Pons (tissue), 1 donor: Measurements from ENCODE around the gene UBXN4.
"Not testable (repeated sequence)": the region's sequence is repeated elsewhere in the genome, so short reads cannot be mapped to it uniquely, and the experiment has no call there.

Source experiments
- DNase-seq: peaks from one replicate; pipeline ENCODE4 v3.0.0-alpha.2; 2016; ENCODE audit warnings: low spot score

UBXN4 gene

GRCh38 chr2:135803278-135803677 lies 61.6 kb downstream of the UBXN4 start:
- DNase-seq, result no peak

GRCh38 chr2:135807874-135808273 lies 66.2 kb downstream of the UBXN4 start:
- not testable (repeated sequence) for DNase-seq

- no peak for DNase-seq
Observed at GRCh38 chr2:135812907-135813511, 71.4 kb downstream of the UBXN4 start.

DNA sequence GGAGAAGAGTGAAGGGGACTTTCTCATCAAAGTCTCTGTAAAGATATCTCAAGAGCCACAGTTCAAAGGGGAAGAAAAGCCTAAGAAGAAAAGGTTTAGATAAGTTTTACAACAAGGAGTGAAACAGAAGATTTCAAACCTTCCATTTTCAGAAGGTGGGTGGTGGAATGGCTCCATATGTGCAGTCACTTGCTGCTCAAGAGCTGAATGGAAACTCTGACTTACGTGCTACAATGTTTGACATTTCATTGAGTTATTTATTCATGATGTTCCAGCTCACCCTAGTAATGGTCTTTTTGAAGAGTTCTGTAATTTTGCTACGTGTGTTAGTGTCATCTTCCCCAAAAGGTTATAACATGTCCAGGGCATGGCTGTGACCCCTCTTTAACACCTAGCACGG lies 73.6 kb downstream of the UBXN4 start:
- DNase-seq, result no peak

DNA sequence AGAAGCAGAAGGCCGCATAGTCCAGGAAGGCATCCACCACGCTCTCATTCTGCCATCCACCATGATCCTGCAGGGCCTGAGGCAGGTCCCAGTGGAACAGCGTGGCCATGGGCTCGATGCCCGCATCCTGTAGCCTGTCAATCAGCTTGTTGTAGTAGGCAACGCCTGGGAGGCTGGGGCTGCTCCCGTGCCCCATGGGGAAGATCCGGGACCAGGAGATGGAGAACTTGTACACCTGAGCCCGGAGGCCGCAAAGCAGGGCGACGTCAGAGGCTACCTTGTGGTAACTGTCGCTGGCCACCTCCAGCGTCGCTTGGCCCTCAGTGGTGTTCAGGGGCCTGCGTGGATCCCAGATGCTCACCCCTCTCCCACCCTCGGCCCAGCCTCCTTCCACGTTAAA lies 75.8 kb downstream of the UBXN4 start:
- no peak for DNase-seq

- DNase-seq, result no peak
Observed at GRCh38 chr2:135817951-135818350, 76.3 kb downstream of the UBXN4 start.

DNA sequence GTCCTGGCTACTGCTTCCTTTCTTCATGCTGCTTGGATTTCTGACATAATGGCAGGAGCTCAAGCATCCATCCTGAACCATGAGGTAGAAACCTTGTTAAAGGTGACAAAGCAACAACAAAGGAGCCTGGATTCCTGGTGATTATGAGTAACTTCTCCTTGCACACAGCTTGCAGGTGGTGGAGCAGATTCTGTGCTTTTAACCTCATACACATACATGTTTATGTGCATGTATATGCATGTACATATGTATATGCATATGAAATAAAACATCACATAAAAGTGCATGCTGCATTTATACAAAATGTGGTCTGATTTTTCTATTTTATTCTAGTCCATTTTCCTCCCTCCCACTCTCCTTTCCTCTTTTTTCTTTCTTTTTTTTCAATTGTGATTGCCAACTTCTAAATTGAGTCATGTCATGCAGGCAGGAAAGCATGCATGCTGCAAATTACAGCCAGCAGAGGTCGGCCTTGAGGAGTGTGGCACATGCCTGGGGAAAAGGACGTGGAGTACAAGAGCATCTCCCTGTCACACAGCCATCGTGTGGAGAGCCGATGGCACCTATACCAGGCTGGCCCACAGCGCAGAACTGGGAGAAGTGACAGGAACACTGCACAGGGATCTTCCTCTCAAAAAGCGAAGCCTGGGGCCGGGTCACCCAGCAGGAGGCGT lies 77.4 kb downstream of the UBXN4 start:
- no peak for DNase-seq

DNA sequence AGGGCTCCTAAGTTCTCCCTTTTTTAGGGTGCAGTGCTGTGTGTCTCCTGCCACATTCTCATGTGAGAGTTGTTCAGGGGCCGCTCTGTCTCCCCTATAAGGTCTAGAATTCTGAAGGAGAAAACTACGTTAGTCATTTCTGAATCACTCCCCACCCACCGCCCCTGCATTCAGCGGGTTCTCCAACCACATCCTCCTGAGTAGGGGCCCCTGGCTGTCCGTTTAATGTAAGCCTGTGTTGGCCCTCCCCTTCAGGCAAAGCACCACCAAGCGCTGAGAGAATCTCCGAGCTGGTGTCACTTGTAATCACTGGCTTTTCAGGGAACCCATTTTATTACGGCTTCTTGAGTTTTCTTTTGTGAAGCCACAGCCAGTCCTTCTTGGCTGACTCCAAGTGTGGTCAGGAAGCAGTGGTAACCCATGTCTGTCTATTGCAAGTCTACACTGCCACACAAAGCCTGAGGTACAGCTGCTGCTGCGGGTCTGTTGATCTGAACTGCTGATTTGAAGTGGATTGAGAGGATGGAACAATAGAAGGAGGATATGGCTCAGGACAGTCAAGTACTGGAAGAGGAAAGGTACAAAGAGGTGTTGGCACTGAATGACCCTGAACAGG lies 78.5 kb downstream of the UBXN4 start:
- no peak for DNase-seq

- no peak for DNase-seq
Observed at GRCh38 chr2:135821190-135821589, 79.5 kb downstream of the UBXN4 start.

DNA sequence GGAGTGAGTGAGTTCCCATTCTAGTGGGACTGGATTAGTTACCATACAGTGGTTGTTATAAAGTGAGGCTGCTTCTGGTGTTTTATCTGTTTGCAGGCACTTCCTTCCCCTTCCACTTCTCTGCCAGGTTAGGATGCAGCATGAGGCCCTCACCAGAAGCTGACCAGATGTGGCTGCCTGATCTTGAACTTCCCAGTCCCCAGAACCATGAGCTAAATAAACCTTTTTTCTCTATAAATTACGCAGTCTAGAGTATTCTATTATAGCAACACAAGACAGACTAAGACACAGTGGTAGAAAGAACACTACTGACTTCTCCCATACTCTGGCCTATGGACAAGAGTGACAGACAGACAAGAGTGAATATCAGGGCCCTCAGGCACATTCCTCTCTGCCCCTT lies 81.2 kb downstream of the UBXN4 start:
- DNase-seq, result no peak

GRCh38 chr2:135825131-135825530 lies 83.5 kb downstream of the UBXN4 start:
- DNase-seq, result no peak

DNA sequence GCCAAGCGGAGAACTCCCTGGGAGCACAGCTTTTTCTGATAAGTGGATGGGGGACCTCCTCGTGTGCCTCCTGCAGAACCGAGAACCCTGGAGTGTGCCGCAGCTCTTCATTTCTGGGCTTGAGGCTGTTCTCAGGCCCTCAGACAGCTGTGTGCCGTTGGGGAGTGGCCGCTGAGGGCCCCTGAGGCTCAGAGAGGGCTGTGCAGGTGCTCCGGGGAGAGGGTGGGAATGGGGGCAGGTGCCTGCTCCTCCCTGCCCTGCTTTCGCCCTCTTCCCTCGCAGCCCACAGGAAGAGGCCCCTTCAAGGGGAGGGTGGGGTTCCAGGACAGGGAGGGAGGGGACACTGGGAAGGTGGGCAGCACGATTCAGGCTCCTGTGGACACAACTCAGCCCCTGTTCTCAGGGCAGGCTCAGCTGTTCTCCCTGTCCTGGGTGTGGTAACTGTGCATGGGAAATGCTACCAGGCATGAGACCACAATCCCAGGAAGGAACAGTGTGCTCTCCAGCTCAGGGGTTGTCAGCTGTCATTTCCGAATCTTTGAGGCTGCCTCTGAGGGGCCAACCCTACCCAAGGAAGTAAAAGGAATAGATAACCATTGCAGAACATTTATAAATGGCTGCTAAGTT lies 84.0 kb downstream of the UBXN4 start:
- DNase-seq, result no peak

DNA sequence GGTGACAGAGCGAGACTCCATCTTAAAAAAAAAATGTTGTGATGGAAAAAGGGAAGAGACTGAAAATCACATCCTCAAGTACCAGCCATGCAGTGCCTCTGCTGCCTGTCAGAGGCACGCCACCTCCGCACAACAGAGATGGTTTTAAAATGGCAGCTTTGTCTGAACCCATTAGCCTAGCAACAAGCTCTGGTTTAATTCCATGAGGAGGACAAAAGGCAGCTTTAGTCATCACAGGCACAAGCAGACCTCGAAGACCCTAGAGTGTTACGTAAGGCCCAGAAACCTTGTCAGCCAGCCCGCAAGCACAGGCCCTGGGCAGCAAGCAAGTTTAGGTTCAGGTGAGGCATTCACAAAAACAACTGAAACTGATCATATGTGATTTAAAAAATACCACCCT lies 84.9 kb downstream of the UBXN4 start:
- DNase-seq, result no peak

- no peak for DNase-seq
Observed at GRCh38 chr2:135829378-135830135, 87.9 kb downstream of the UBXN4 start.

DNA sequence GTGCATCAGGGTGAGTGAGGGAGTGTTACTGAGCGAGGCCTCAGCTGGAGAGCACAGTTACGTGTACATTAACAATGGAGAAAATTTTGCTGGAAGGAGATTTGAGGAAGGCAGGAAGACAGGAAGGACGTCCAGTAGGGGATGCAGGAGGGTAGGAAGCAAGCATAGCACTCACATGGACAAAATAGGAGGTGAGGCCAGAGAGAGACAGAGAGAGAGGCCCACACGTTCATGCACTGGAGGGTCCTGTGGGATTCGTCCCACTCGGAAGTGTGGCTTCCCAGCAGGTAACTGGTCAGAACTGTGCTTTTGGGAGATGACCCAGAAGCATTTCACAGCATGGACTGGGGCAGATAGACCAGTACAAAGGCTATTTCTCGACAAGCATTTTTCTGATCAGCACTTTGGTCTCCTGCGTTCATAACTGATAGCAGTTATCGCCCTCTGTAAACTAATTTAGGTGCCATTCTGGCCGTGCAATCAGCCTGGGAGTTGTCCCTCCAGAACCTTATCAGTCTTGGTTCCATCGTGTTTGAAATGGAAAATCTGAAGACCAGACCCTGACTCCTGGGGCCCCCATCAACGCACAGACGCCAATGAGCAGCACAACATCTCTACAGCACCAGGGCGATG lies 89.6 kb downstream of the UBXN4 start:
- DNase-seq, result no peak

GRCh38 chr2:135832891-135833290 lies 91.2 kb downstream of the UBXN4 start:
- DNase-seq, result no peak
